HFF-Myc (cell line): ENCODE results near the gene BLOC1S3.

Experiments
- DNase-seq: peaks from one replicate; pipeline ENCODE4 v3.0.0-alpha.2; 2011; ENCODE audit warnings: low read depth; ENCODE audit errors: extremely low read depth
- H3K4me3 ChIP-seq: replicated peaks from 2 replicates; pipeline ENCODE4 v1.5.1; 2011; ENCODE audit warnings: low read depth, mild to moderate bottlenecking, control low read depth, low read length
- TF ChIP-seq, protein P1 (sequence below): IDR thresholded peaks from 2 replicates; pipeline ENCODE4 v1.5.1; 2012; ENCODE audit warnings: mild to moderate bottlenecking, low read depth, low read length, control low read depth; ENCODE audit errors: missing control alignments

Gene BLOC1S3

DNA sequence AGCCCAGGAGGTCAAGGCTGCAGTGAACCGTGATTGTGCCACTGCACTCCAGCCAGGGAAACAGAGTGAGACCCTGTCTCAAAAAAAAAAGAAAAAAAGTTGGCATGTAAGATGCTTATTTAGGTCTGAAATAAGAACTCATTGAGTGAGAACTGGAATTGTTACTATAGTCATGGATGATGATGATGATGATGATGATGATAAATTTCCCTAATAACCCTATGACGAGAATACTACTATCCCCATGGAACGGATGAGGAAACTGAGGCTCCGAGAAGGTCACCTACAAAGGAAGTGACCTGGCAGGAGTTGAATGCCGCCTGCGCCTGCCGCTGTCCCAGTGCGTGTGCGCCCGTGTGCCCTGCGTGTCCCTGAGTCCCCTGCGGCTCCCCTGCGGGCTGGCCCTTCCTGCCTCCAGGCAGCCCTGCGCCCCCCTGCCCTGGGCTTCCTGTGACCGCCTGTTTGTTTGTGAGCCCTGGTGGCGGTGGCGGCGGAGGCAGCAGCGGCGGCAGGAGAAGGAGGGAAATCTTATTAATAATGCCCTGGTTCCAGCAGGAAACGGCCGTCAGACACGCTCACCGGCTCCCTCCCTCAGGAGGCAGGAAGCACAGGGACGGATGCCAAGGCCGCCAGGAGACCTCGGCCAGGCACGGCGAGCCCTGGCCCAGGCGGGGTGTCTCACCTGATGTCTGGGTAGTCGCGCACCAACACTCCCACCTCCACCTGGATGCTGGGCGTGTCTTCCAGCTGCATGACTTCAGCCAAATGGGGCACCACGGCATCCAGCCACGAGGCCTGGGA, 37.0 kb downstream of the BLOC1S3 start:
- DNase-seq = no peak
- no peak overlapping the region for H3K4me3 ChIP-seq
- TF ChIP-seq, protein P1, sequence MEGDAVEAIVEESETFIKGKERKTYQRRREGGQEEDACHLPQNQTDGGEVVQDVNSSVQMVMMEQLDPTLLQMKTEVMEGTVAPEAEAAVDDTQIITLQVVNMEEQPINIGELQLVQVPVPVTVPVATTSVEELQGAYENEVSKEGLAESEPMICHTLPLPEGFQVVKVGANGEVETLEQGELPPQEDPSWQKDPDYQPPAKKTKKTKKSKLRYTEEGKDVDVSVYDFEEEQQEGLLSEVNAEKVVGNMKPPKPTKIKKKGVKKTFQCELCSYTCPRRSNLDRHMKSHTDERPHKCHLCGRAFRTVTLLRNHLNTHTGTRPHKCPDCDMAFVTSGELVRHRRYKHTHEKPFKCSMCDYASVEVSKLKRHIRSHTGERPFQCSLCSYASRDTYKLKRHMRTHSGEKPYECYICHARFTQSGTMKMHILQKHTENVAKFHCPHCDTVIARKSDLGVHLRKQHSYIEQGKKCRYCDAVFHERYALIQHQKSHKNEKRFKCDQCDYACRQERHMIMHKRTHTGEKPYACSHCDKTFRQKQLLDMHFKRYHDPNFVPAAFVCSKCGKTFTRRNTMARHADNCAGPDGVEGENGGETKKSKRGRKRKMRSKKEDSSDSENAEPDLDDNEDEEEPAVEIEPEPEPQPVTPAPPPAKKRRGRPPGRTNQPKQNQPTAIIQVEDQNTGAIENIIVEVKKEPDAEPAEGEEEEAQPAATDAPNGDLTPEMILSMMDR = no peak

DNA sequence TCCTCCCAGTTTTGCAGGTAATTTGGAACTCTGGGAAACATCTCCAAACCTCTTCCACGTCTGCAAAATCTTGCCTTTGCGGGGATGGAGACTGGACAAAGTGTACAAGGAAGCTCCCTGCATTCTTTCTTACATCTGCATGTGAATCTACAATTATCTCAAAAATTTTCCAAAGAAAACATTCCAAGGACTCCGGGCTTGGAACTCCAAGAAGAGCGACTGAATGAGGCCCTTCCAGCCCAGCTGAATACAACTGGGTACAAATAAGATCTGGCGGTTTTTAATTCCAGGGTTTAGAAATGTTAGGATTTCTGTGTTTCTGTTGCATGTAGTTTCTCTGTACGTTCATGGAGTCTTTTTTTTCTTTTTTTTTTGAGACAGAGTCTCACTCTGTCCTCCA, 38.1 kb downstream of the BLOC1S3 start:
- TF ChIP-seq, protein P1 = no peak
- H3K4me3 ChIP-seq = no peak overlapping the region
- no peak for DNase-seq

- H3K4me3 ChIP-seq = no peak overlapping the region
- no peak for DNase-seq
- TF ChIP-seq, protein P1 = no peak
Observed at GRCh38 chr19:45217193-45217956, 38.8 kb downstream of the BLOC1S3 start.

DNA sequence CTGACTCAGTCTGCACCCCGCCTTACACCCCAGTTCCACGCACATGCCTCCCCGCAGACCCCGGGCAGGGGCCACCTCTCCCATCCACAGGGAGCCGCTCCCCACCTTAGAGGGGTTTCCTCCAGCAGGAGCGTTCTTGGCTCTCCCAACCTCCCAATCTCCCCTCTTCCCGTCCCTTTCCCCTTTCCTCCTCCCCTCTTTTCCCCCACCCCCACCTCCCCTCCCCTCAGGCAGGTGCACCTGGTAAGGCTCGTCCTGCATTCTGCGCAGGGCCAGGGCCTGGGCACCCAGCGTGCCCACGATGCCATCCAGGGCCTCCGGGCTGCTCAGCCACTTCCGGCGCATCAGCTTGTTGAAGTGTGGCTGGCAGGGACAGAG, 39.4 kb downstream of the BLOC1S3 start:
- no peak overlapping the region for H3K4me3 ChIP-seq
- TF ChIP-seq, protein P1 = no peak
- DNase-seq = no peak

- H3K4me3 ChIP-seq = no peak overlapping the region
- TF ChIP-seq, protein P1 = no peak
- no peak for DNase-seq
Observed at GRCh38 chr19:45218426-45218825, 39.8 kb downstream of the BLOC1S3 start.

DNA sequence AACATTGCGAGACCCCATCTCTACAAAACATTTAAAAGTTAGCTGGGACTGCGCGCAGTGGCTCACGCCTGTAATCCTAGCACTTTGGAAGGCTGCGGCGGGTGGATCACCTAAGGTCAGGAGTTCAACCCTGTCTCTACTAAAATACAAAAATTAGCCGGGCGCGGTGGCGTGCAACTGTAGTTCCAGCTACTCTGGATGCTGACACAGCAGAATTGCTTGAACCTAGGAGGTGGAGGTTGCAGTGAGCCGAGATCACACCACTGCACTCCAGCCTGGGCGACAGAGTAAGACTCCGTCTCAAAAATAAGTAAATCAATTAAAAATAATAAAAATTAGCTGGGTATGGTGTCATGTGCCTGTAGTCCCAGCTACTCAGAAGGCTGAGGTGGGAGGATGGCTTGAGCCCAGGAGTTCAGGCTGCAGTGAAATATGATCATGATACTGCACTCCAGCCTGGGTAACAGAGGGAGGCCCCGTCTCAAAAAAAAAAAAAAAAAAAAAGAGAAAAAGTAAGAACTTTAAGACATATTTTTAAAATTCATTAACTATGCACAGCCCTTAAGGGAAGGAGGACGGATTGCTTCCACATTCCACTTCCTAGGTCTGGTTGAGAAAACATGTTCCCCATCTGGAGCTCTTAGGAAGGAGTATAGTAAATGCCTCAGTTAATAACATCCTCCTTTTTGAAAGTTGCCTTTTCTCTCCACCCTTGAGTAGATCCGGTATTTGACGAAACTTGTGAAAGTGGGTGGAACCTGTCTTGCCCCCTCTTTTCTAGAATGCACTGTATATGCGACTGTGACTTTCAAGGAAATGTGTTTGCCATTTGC, 40.5 kb downstream of the BLOC1S3 start:
- TF ChIP-seq, protein P1 = no peak
- no peak for DNase-seq
- no peak overlapping the region for H3K4me3 ChIP-seq
